ENCODE results near the gene TRO. TPM values are rescaled to one million over a fixed set of nuclear protein-coding genes. Genes with fewer than 3 reads are reported as not detected.

The TRO gene, protein sequence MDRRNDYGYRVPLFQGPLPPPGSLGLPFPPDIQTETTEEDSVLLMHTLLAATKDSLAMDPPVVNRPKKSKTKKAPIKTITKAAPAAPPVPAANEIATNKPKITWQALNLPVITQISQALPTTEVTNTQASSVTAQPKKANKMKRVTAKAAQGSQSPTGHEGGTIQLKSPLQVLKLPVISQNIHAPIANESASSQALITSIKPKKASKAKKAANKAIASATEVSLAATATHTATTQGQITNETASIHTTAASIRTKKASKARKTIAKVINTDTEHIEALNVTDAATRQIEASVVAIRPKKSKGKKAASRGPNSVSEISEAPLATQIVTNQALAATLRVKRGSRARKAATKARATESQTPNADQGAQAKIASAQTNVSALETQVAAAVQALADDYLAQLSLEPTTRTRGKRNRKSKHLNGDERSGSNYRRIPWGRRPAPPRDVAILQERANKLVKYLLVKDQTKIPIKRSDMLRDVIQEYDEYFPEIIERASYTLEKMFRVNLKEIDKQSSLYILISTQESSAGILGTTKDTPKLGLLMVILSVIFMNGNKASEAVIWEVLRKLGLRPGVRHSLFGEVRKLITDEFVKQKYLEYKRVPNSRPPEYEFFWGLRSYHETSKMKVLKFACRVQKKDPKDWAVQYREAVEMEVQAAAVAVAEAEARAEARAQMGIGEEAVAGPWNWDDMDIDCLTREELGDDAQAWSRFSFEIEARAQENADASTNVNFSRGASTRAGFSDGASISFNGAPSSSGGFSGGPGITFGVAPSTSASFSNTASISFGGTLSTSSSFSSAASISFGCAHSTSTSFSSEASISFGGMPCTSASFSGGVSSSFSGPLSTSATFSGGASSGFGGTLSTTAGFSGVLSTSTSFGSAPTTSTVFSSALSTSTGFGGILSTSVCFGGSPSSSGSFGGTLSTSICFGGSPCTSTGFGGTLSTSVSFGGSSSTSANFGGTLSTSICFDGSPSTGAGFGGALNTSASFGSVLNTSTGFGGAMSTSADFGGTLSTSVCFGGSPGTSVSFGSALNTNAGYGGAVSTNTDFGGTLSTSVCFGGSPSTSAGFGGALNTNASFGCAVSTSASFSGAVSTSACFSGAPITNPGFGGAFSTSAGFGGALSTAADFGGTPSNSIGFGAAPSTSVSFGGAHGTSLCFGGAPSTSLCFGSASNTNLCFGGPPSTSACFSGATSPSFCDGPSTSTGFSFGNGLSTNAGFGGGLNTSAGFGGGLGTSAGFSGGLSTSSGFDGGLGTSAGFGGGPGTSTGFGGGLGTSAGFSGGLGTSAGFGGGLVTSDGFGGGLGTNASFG (N-terminal part only)
- total RNA-seq (2014; rRNA removed; shearing (Covaris generic); ENCODE audit: low replicate concordance), result not detected in 2 replicates

DNA sequence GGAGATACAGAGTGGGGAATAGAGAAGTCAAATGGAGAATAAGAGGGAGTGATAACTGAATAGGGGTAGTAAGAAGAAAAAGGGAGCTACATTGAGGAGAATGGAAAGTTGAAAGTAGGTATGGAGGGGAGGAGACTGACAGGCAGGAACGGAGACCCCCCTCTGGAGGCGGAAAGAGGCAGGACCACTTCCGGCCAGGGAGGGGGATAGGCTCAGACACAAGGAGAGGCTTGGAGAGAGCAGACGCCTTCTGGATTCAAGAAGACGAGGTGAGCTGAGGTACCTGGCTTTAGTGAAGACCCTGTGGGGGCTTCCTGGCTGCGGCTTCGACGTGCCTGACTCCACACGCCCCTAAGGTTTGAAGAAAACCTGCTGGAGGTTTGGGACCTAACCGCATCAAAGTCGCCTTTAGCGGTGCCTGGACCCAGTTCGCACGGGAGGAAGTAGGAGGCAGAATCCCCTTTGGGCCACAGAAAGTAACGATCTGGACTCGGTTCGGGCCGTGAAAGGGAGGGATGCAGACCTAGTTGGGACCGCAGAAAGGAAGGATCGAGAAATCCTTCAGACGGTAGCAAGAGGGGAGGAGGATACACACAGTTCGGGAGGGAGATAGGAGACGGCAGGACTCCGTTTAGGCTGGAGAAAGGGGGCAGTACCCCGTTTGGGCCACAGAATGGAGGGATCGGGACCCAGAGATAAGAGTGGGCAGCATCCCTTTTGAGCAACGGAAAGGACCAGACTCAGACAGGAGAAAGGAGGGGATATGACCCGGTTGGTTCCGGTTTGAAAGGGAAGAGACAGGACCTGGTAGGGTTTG is at the start of gene TRO:
Gene TRO (plus strand): TSS at position 215 of the 817 bp plus-strand sequence. CDS start 1,423 bp downstream, outside the sequence.
- H3K27ac ChIP-seq (ENCODE audit: low read length), result no peak within 1 kb of the TSS
- DNase-seq, result no peak

DNA sequence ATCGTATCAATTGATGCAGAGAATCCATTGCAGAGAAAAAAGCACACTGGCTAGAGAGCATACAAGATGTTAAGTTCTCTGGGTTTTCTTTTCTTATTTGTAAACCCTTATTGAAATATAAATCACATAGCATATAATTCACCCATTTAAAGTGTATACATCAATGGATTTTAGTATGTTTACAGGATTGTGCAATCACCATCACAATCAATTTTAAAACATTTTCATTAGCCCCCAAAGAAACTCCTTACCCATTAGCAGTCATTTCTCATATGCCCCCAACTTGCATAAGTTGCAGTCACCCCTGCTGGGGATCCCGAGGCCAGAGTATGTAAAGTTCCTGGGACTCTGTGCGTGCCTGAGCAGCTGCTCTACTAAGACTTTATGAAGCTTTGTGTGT is 34.9 kb upstream of the TRO start:
- no peak overlapping the region for H2AFZ ChIP-seq (ENCODE audit: low read length)

More for the DNA sequence above, at the start of gene TRO:
- Histone ChIP-seq H2AFZ (ENCODE audit: low read length) (no peak within 1 kb of the TSS), H3K27me3 (ENCODE audit: low read length) (no peaks in the 10 kb centered on the region), H3K9me3 (ENCODE audit: low read length) (no peaks in the 10 kb centered on the region), H3K4me3 (ENCODE audit: low read length) (no peak within 1 kb of the TSS), H3K4me2 (ENCODE audit: low read depth, low read length, poor library complexity, severe bottlenecking) (no peak within 1 kb of the TSS), H3K4me1 (ENCODE audit: low read length) (no peaks in the 10 kb centered on the region), H3K9me2 (replicated peaks; ENCODE audit: insufficient read depth, low read length) (no peaks in the 10 kb centered on the region), H3K79me2 (ENCODE audit: low read length) (no peaks in the 10 kb centered on the region), H3K9ac (ENCODE audit: low read length) (no peak within 1 kb of the TSS), H4K20me1 (ENCODE audit: insufficient read depth, low read depth, low read length) (no peaks in the 10 kb centered on the region), H3K36me3 (ENCODE audit: insufficient read depth, low read length) (no peaks in the 10 kb centered on the region)

DNA sequence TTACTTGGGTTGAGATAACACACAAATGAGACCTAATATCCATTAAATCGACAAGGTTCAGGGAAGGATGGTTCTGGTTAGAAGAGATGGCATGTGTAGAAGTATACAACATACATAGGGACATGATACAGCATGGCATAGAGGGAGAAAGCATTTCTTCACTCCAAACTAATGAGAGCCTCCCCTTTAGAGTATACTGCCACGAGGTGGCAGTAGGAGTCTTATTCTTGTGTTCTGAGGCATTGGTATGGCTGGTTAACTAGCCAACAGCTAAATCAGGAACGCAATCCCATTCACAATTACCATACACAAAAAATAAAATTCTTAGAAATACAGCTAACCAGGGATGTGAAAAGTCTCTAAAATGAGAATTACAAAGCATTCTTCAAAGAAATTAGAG is 29.1 kb upstream of the TRO start:
- H3K27me3 ChIP-seq (ENCODE audit: low read length), result no peaks in the 10 kb centered on the region
- no peaks in the 10 kb centered on the region for H3K36me3 ChIP-seq (ENCODE audit: insufficient read depth, low read length)
- DNase-seq, result peak; percentile 76
- no peaks in the 10 kb centered on the region for H3K9me2 ChIP-seq (replicated peaks; ENCODE audit: insufficient read depth, low read length)
- no peak overlapping the region for H3K4me2 ChIP-seq (ENCODE audit: low read depth, low read length, poor library complexity, severe bottlenecking)
- no peak overlapping the region for H2AFZ ChIP-seq (ENCODE audit: low read length)
- H3K4me1 ChIP-seq (ENCODE audit: low read length), result no peaks in the 10 kb centered on the region
- no peak overlapping the region for H3K27ac ChIP-seq (ENCODE audit: low read length)
- H3K9me3 ChIP-seq (ENCODE audit: low read length), result 0 out of 2 replicates have a peak, but pooled peaks cover 3% of the 10 kb centered on the region
- H4K20me1 ChIP-seq (ENCODE audit: insufficient read depth, low read depth, low read length), result no peaks in the 10 kb centered on the region
- no peak overlapping the region for H3K4me3 ChIP-seq (ENCODE audit: low read length)
- no peak overlapping the region for H3K9ac ChIP-seq (ENCODE audit: low read length)
- no peaks in the 10 kb centered on the region for H3K79me2 ChIP-seq (ENCODE audit: low read length)

More for the DNA sequence above, 34.9 kb upstream of the TRO start:
- no peaks in the 10 kb centered on the region for H3K36me3 ChIP-seq (ENCODE audit: insufficient read depth, low read length)
- H3K4me3 ChIP-seq (ENCODE audit: low read length), result no peak overlapping the region
- no peak for DNase-seq
- H3K9me3 ChIP-seq (ENCODE audit: low read length), result no peaks in the 10 kb centered on the region
- no peaks in the 10 kb centered on the region for H3K4me1 ChIP-seq (ENCODE audit: low read length)
- no peaks in the 10 kb centered on the region for H4K20me1 ChIP-seq (ENCODE audit: insufficient read depth, low read depth, low read length)
- no peaks in the 10 kb centered on the region for H3K9me2 ChIP-seq (replicated peaks; ENCODE audit: insufficient read depth, low read length)
- H3K27me3 ChIP-seq (ENCODE audit: low read length), result no peaks in the 10 kb centered on the region
- H3K79me2 ChIP-seq (ENCODE audit: low read length), result no peaks in the 10 kb centered on the region
- H3K4me2 ChIP-seq (ENCODE audit: low read depth, low read length, poor library complexity, severe bottlenecking), result no peak overlapping the region
- no peak overlapping the region for H3K27ac ChIP-seq (ENCODE audit: low read length)
- H3K9ac ChIP-seq (ENCODE audit: low read length), result no peak overlapping the region

DNA sequence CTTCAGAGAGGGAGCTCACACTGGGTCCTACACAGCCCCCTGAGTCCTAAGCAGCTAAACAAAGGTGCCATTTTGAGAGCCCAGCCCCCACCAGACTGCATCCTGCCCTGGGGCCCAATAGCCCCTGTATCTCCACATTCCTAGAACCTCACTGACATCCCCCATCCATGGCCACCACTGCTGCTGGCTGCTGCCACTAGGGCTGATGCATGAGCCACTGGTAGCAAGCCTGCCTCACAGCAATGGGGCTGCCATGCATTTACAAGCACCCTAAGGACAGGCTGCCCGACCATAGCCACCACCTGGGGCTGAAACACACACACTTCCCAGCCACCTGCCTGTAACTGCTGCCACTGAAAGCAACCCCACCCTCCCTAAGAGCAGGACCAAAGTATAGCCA is 26.5 kb upstream of the TRO start:
- Histone ChIP-seq H3K27ac (ENCODE audit: low read length) (no peak overlapping the region), H3K4me2 (ENCODE audit: low read depth, low read length, poor library complexity, severe bottlenecking) (no peak overlapping the region), H3K9ac (ENCODE audit: low read length) (no peak overlapping the region), H3K4me3 (ENCODE audit: low read length) (no peak overlapping the region), H3K4me1 (ENCODE audit: low read length) (no peaks in the 10 kb centered on the region), H3K36me3 (ENCODE audit: insufficient read depth, low read length) (no peaks in the 10 kb centered on the region), H2AFZ (ENCODE audit: low read length) (no peak overlapping the region), H3K27me3 (ENCODE audit: low read length) (no peaks in the 10 kb centered on the region), H3K9me3 (ENCODE audit: low read length) (0 out of 2 replicates have a peak, but pooled peaks cover 3% of the 10 kb centered on the region), H3K9me2 (replicated peaks; ENCODE audit: insufficient read depth, low read length) (no peaks in the 10 kb centered on the region), H4K20me1 (ENCODE audit: insufficient read depth, low read depth, low read length) (no peaks in the 10 kb centered on the region), H3K79me2 (ENCODE audit: low read length) (no peaks in the 10 kb centered on the region)
- DNase-seq, result no peak

DNA sequence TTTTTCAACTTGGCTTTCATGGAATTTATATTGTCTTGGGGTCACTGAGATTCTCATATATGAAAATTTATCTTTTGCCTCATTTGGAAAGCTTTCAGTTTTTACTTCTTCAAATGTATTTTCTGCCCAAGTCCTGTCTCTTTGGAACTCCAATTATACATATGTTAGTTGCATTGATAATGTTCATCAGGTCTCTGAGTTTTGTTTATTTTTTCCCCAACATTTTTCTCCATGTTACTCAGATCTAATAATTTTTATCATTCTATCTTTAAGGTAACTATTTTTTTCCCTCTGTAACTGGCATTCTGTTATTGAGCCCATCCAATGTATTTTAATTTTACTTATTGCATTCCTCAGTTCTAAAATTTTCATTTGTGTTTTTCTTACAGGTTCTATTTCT is 10.7 kb upstream of the TRO start:
- DNase-seq, result no peak
- H3K27ac ChIP-seq (ENCODE audit: low read length), result no peak overlapping the region
- H3K27me3 ChIP-seq (ENCODE audit: low read length), result no peaks in the 10 kb centered on the region
- H3K4me3 ChIP-seq (ENCODE audit: low read length), result no peak overlapping the region
- H3K9me3 ChIP-seq (ENCODE audit: low read length), result peaks cover 5% of the 10 kb centered on the region; the same call in 1 of the 2 replicates
- no peak overlapping the region for H2AFZ ChIP-seq (ENCODE audit: low read length)
- no peaks in the 10 kb centered on the region for H4K20me1 ChIP-seq (ENCODE audit: insufficient read depth, low read depth, low read length)
- H3K4me2 ChIP-seq (ENCODE audit: low read depth, low read length, poor library complexity, severe bottlenecking), result no peak overlapping the region
- no peak overlapping the region for H3K9ac ChIP-seq (ENCODE audit: low read length)
- no peaks in the 10 kb centered on the region for H3K36me3 ChIP-seq (ENCODE audit: insufficient read depth, low read length)
- no peaks in the 10 kb centered on the region for H3K4me1 ChIP-seq (ENCODE audit: low read length)
- H3K9me2 ChIP-seq (replicated peaks; ENCODE audit: insufficient read depth, low read length), result no peaks in the 10 kb centered on the region
- no peaks in the 10 kb centered on the region for H3K79me2 ChIP-seq (ENCODE audit: low read length)

DNA sequence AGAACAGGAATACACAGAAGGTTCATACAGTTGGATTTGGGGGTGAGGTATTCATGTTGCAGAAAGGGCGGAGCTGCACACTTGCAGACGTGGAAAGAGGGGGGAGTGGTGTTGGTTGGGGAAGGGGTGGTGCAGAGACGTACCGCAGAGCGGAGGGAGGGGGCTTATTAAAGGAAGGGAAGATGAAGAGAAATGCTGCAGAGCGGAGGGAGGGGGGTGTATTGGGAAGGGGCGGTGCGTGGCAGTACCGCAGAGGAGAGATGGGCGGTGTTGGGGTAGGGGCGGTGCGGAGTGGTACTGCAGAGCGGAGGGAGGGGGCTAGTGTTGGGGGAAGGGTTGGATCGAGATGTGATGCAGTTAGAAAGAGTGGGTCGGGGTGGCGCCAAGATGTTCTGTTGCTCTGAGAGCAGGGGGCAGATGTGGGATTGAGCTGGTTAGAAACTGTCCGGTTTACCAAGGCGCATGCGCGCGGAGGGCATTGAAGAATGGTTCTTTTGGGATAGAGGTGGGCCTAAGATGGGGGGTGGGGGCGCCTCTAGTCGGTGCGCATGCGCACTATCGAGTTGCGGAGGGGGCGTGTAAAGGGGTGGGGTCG is 900 bp downstream of the TRO start:
- no peak for DNase-seq
- Histone ChIP-seq H4K20me1 (ENCODE audit: insufficient read depth, low read depth, low read length) (no peaks in the 10 kb centered on the region), H3K36me3 (ENCODE audit: insufficient read depth, low read length) (no peaks in the 10 kb centered on the region), H3K4me3 (ENCODE audit: low read length) (no peak overlapping the region), H3K79me2 (ENCODE audit: low read length) (no peaks in the 10 kb centered on the region), H3K27ac (ENCODE audit: low read length) (no peak overlapping the region), H3K4me2 (ENCODE audit: low read depth, low read length, poor library complexity, severe bottlenecking) (no peak overlapping the region), H3K4me1 (ENCODE audit: low read length) (no peaks in the 10 kb centered on the region), H3K9ac (ENCODE audit: low read length) (no peak overlapping the region), H3K27me3 (ENCODE audit: low read length) (no peaks in the 10 kb centered on the region), H3K9me3 (ENCODE audit: low read length) (no peaks in the 10 kb centered on the region), H3K9me2 (replicated peaks; ENCODE audit: insufficient read depth, low read length) (no peaks in the 10 kb centered on the region), H2AFZ (ENCODE audit: low read length) (no peak overlapping the region)

DNA sequence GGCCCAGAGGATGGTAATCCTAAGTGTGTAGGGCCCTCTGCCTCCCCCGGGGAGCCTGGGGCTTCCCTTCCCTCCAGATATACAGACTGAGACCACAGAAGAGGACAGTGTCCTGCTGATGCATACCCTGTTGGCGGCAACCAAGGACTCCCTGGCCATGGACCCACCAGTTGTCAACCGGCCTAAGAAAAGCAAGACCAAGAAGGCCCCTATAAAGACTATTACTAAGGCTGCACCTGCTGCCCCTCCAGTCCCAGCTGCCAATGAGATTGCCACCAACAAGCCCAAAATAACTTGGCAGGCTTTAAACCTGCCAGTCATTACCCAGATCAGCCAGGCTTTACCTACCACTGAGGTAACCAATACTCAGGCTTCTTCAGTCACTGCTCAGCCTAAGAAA is 1.9 kb downstream of the TRO start:
- Histone ChIP-seq H3K4me1 (ENCODE audit: low read length) (no peaks in the 10 kb centered on the region), H3K4me3 (ENCODE audit: low read length) (no peak overlapping the region), H4K20me1 (ENCODE audit: insufficient read depth, low read depth, low read length) (no peaks in the 10 kb centered on the region), H3K79me2 (ENCODE audit: low read length) (no peaks in the 10 kb centered on the region), H2AFZ (ENCODE audit: low read length) (no peak overlapping the region), H3K9me3 (ENCODE audit: low read length) (no peaks in the 10 kb centered on the region), H3K27ac (ENCODE audit: low read length) (no peak overlapping the region), H3K9ac (ENCODE audit: low read length) (no peak overlapping the region), H3K27me3 (ENCODE audit: low read length) (no peaks in the 10 kb centered on the region), H3K36me3 (ENCODE audit: insufficient read depth, low read length) (no peaks in the 10 kb centered on the region), H3K4me2 (ENCODE audit: low read depth, low read length, poor library complexity, severe bottlenecking) (no peak overlapping the region), H3K9me2 (replicated peaks; ENCODE audit: insufficient read depth, low read length) (no peaks in the 10 kb centered on the region)
- DNase-seq, result no peak
